Activated CD4-positive, alpha-beta memory T cell treated with anti-CD3 and anti-CD28 coated beads for 36 hours (primary cell): ENCODE results near the gene ARID5A. TPM values are rescaled to one million over a fixed set of nuclear protein-coding genes. Genes with fewer than 3 reads are reported as not detected.

Source experiments
- CTCF ChIA-PET: fragments of 350-600 bp; sonication (Branson Sonifier 250); formaldehyde crosslinking; loops from one replicate; lab custom pipeline; 2021; ENCODE audit warnings: antibody characterized with exemption, inconsistent platforms; lab: Charles Lee
- POLR2A ChIA-PET: fragments of 350-600 bp; sonication (Branson Sonifier 250); formaldehyde crosslinking; loops from one replicate; lab custom pipeline; 2021; ENCODE audit warnings: antibody characterized with exemption; lab: Charles Lee
- DNase-seq: peaks from one replicate; pipeline ENCODE4 v3.0.0-alpha.2; 2020
- H3K27ac Mint-ChIP-seq: one replicate; pipeline ENCODE4 v1.8.0; 2021; ENCODE audit warnings: mixed read lengths
- H3K27me3 Mint-ChIP-seq: one replicate; pipeline ENCODE4 v1.8.0; 2021; ENCODE audit warnings: mixed read lengths
- H3K36me3 Mint-ChIP-seq: one replicate; pipeline ENCODE4 v1.8.0; 2021; ENCODE audit warnings: mixed read lengths
- H3K4me1 Mint-ChIP-seq: one replicate; pipeline ENCODE4 v1.8.0; 2021; ENCODE audit warnings: low read depth, mixed read lengths
- H3K4me3 Mint-ChIP-seq: one replicate; pipeline ENCODE4 v1.8.0; 2021; ENCODE audit warnings: mild to moderate bottlenecking, mixed read lengths
- H3K9me3 Mint-ChIP-seq: one replicate; pipeline ENCODE4 v1.8.0; 2021; ENCODE audit warnings: mixed read lengths
- intact Hi-C: fragments of 100-400 bp; cut with micrococcal nuclease; formaldehyde crosslinking; loops from one replicate; pipeline ENCODE4 v1.15.1; 2023
- total RNA-seq, 2 experiments: library from RNA; stranded (reverse); gene quantifications; one replicate each; pipeline ENCODE4 v1.2.3, GENCODE V29; 2021

The ARID5A gene
- total RNA-seq, 2 experiments from 2014 or later, result 260 to 266 TPM

GRCh38 chr2:96500385-96501066 is 36.0 kb upstream of the ARID5A start:
- DNase-seq, result no peak
- Mint-ChIP-seq H3K27ac (no peak overlapping the region), H3K27me3 (no peaks in the 10 kb centered on the region), H3K9me3 (no peaks in the 10 kb centered on the region), H3K4me3 (no peak overlapping the region), H3K4me1 (peaks cover 24% of the 10 kb centered on the region), H3K36me3 (no peaks in the 10 kb centered on the region)
- ChIA-PET CTCF (no interaction called here), POLR2A (interaction anchor here (1.1 kb wide), 1 partner anchor 16 kb away, joined by 4 read pairs; no protein-coding TSS in a partner anchor)
- intact Hi-C loops, result loop anchor here (2.0 kb wide), 1 partner anchor 14 kb away; no protein-coding TSS in a partner anchor

- H3K9me3 Mint-ChIP-seq, result no peaks in the 10 kb centered on the region
- CTCF ChIA-PET, result no interaction called here
- POLR2A ChIA-PET, result no interaction called here
- no peaks in the 10 kb centered on the region for H3K36me3 Mint-ChIP-seq
- DNase-seq, result peak; percentile 53
- H3K27ac Mint-ChIP-seq, result peak overlapping the region; percentile 18
- H3K27me3 Mint-ChIP-seq, result no peaks in the 10 kb centered on the region
- intact Hi-C loops, result loop anchor here (2.0 kb wide), 1 partner anchor 15 kb away; no protein-coding TSS in a partner anchor
- no peak overlapping the region for H3K4me3 Mint-ChIP-seq
- peaks cover 18% of the 10 kb centered on the region for H3K4me1 Mint-ChIP-seq
These were observed 35.1 kb upstream of the ARID5A start for GRCh38 chr2:96501471-96501874.

GRCh38 chr2:96501886-96502810 is 34.4 kb upstream of the ARID5A start:
- Mint-ChIP-seq H3K27ac (peak overlapping the region; percentile 18), H3K4me1 (peaks cover 18% of the 10 kb centered on the region), H3K27me3 (no peaks in the 10 kb centered on the region), H3K4me3 (no peak overlapping the region), H3K36me3 (no peaks in the 10 kb centered on the region), H3K9me3 (no peaks in the 10 kb centered on the region)
- DNase-seq, result peak; percentile 8
- intact Hi-C loops, result loop anchor here (2.0 kb wide), 1 partner anchor 15 kb away; no protein-coding TSS in a partner anchor
- POLR2A ChIA-PET, result no interaction called here
- CTCF ChIA-PET, result no interaction called here

GRCh38 chr2:96502891-96503636 is 33.5 kb upstream of the ARID5A start:
- intact Hi-C loops, result no loop called here
- Mint-ChIP-seq H3K36me3 (no peaks in the 10 kb centered on the region), H3K27me3 (no peaks in the 10 kb centered on the region), H3K4me1 (peaks cover 23% of the 10 kb centered on the region), H3K27ac (no peak overlapping the region), H3K4me3 (no peak overlapping the region), H3K9me3 (no peaks in the 10 kb centered on the region)
- peak; percentile 7 for DNase-seq
- CTCF ChIA-PET, result interaction anchor here (0.6 kb wide), 1 partner anchor 29 kb away, joined by 3 read pairs; no protein-coding TSS in a partner anchor
- POLR2A ChIA-PET, result no interaction called here

- H3K9me3 Mint-ChIP-seq, result no peaks in the 10 kb centered on the region
- intact Hi-C loops, result no loop called here
- POLR2A ChIA-PET, result no interaction called here
These were observed 32.8 kb upstream of the ARID5A start for GRCh38 chr2:96503637-96504243.

GRCh38 chr2:96505231-96505889 is 31.2 kb upstream of the ARID5A start, which contains the start of gene NEURL3:
TSS of gene NEURL3 (minus strand) at chr2:96505357. CDS start at chr2:96505286, 71 bp downstream.
- DNase-seq, result peak; percentile 7
- no peaks in the 10 kb centered on the region for H3K9me3 Mint-ChIP-seq
- no peaks in the 10 kb centered on the region for H3K36me3 Mint-ChIP-seq
- POLR2A ChIA-PET, result no interaction called here
- H3K4me3 Mint-ChIP-seq, result no peak within 1 kb of the TSS
- no peak within 1 kb of the TSS for H3K27ac Mint-ChIP-seq
- CTCF ChIA-PET, result interaction anchor here (0.6 to 9.9 kb wide), 5 partner anchors 12 to 98 kb away, joined by 3 to 201 read pairs (median 3); no protein-coding TSS in a partner anchor
- intact Hi-C loops, result loop anchor here (5.0 kb wide), 1 partner anchor 47 kb away; no protein-coding TSS in a partner anchor
- peaks cover 32% of the 10 kb centered on the region for H3K4me1 Mint-ChIP-seq
- peaks cover 6% of the 10 kb centered on the region for H3K27me3 Mint-ChIP-seq

More at GRCh38 chr2:96503637-96504243, 32.8 kb upstream of the ARID5A start:
- DNase-seq, result peak; percentile 7
- Mint-ChIP-seq H3K4me1 (peaks cover 23% of the 10 kb centered on the region), H3K36me3 (no peaks in the 10 kb centered on the region), H3K27me3 (no peaks in the 10 kb centered on the region), H3K27ac (no peak overlapping the region), H3K4me3 (no peak overlapping the region)
- CTCF ChIA-PET, result no interaction called here

- no peak for DNase-seq
- ChIA-PET POLR2A (no interaction called here), CTCF (interaction anchor here (0.6 to 9.9 kb wide), 7 partner anchors 9 to 99 kb away, joined by 3 to 201 read pairs (median 3); no protein-coding TSS in a partner anchor)
- Mint-ChIP-seq H3K27ac (no peak overlapping the region), H3K4me1 (peaks cover 31% of the 10 kb centered on the region), H3K4me3 (peak overlapping the region; percentile 10), H3K9me3 (no peaks in the 10 kb centered on the region), H3K27me3 (peaks cover 6% of the 10 kb centered on the region), H3K36me3 (no peaks in the 10 kb centered on the region)
- intact Hi-C loops, result loop anchor here (5.0 kb wide), 1 partner anchor 46 kb away; no protein-coding TSS in a partner anchor
These were observed 30.3 kb upstream of the ARID5A start for GRCh38 chr2:96506016-96506906.

- ChIA-PET POLR2A (no interaction called here), CTCF (interaction anchor here (0.7 to 9.9 kb wide), 4 partner anchors 8 to 100 kb away, joined by 3 to 201 read pairs (median 3); no protein-coding TSS in a partner anchor)
- Mint-ChIP-seq H3K27ac (no peak overlapping the region), H3K4me1 (peaks cover 30% of the 10 kb centered on the region), H3K27me3 (peaks cover 6% of the 10 kb centered on the region), H3K4me3 (peak overlapping the region; percentile 11), H3K36me3 (no peaks in the 10 kb centered on the region), H3K9me3 (no peaks in the 10 kb centered on the region)
- intact Hi-C loops, result loop anchor here (5.0 kb wide), 1 partner anchor 45 kb away; no protein-coding TSS in a partner anchor
- DNase-seq, result no peak
These were observed 29.7 kb upstream of the ARID5A start for GRCh38 chr2:96506907-96507240.

GRCh38 chr2:96507957-96508520 is 28.5 kb upstream of the ARID5A start:
- peak overlapping the region; percentile 76 for H3K4me3 Mint-ChIP-seq
- H3K36me3 Mint-ChIP-seq, result no peaks in the 10 kb centered on the region
- peak overlapping the region; percentile 51 for H3K27ac Mint-ChIP-seq
- intact Hi-C loops, result loop anchor here (1.0 to 5.0 kb wide), 5 partner anchors 17 to 147 kb away; no protein-coding TSS in a partner anchor
- H3K4me1 Mint-ChIP-seq, result peaks cover 30% of the 10 kb centered on the region
- no peaks in the 10 kb centered on the region for H3K9me3 Mint-ChIP-seq
- H3K27me3 Mint-ChIP-seq, result peaks cover 6% of the 10 kb centered on the region
- POLR2A ChIA-PET, result no interaction called here
- peak; percentile 90 for DNase-seq
- CTCF ChIA-PET, result interaction anchor here (0.5 to 9.9 kb wide), 10 partner anchors 20 to 205 kb away, joined by 3 to 201 read pairs (median 5); no protein-coding TSS in a partner anchor
